Nephron progenitor cell (in vitro differentiated cells): Measurements from ENCODE around the gene SLC66A2.

ENCODE experiments used
- DNase-seq: peaks from one replicate; pipeline ENCODE4 v3.0.0; 2021
- H3K27ac Mint-ChIP-seq: 2 replicates; pipeline ENCODE4 v1.8.0; 2021; ENCODE audit warnings: mild to moderate bottlenecking, moderate library complexity, mixed read lengths
- H3K27me3 Mint-ChIP-seq: 2 replicates; pipeline ENCODE4 v1.8.0; 2021; ENCODE audit warnings: mild to moderate bottlenecking, low read depth, mixed read lengths; ENCODE audit not compliant: poor library complexity
- H3K36me3 Mint-ChIP-seq: 2 replicates; pipeline ENCODE4 v1.8.0; 2021; ENCODE audit warnings: low read depth, mixed read lengths
- H3K4me1 Mint-ChIP-seq: 2 replicates; pipeline ENCODE4 v1.8.0; 2021; ENCODE audit warnings: mixed read lengths
- H3K4me3 Mint-ChIP-seq: 2 replicates; pipeline ENCODE4 v1.8.0; 2021; ENCODE audit warnings: mild to moderate bottlenecking, moderate library complexity, mixed read lengths
- H3K9me3 Mint-ChIP-seq: 2 replicates; pipeline ENCODE4 v1.8.0; 2021; ENCODE audit warnings: mild to moderate bottlenecking, moderate library complexity, mixed read lengths
- TF ChIP-seq, protein P1 (sequence below): fragments of 200-600 bp; sonication (generic); IDR thresholded peaks from 2 replicates; pipeline ENCODE4 v1.5.0; 2021; ENCODE audit warnings: antibody characterized with exemption

SLC66A2 gene

DNA sequence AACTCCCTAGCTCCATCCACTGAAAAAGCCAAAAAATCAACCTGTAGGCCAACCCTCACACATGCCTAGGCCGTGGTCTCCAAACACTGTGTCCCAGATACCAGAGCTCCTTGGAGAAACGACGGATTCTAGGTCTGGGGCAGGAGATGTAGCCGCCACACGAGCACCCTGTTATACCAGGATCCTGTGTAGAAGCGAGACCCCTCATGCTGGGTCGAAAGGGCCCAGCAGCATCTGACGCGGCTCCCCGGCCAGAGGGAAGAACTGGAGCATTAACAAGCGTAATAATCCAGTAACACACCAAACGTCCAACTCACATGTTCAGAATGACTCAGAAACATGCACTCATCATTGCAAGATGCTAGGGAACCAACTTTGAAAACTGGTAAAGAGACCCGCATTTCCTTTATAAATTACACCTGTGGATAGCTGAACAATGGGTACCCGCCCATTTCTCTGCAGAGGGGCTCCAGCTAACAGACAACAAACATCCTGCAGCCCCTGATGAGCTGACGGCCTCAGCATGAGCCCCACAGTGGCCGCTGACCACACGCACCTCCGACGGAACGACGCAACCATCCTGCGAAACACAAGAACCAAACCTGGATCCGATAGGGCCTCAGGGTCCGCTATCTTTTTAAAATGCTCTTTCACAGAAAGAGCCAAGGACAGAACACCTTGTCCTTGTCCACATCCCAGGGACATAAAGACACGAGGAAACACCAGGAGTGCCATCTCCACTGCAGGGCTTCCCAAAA lies 14.2 kb downstream of the SLC66A2 start:
- TF ChIP-seq, protein P1, sequence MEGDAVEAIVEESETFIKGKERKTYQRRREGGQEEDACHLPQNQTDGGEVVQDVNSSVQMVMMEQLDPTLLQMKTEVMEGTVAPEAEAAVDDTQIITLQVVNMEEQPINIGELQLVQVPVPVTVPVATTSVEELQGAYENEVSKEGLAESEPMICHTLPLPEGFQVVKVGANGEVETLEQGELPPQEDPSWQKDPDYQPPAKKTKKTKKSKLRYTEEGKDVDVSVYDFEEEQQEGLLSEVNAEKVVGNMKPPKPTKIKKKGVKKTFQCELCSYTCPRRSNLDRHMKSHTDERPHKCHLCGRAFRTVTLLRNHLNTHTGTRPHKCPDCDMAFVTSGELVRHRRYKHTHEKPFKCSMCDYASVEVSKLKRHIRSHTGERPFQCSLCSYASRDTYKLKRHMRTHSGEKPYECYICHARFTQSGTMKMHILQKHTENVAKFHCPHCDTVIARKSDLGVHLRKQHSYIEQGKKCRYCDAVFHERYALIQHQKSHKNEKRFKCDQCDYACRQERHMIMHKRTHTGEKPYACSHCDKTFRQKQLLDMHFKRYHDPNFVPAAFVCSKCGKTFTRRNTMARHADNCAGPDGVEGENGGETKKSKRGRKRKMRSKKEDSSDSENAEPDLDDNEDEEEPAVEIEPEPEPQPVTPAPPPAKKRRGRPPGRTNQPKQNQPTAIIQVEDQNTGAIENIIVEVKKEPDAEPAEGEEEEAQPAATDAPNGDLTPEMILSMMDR, result no peak
- no peak for DNase-seq
- Mint-ChIP-seq H3K4me1 (peaks cover 12% of the 10 kb centered on the region), H3K4me3 (no peak overlapping the region), H3K27ac (no peak overlapping the region), H3K36me3 (peaks cover 86% of the 10 kb centered on the region), H3K9me3 (peaks cover 53% of the 10 kb centered on the region), H3K27me3 (no peaks in the 10 kb centered on the region)

DNA sequence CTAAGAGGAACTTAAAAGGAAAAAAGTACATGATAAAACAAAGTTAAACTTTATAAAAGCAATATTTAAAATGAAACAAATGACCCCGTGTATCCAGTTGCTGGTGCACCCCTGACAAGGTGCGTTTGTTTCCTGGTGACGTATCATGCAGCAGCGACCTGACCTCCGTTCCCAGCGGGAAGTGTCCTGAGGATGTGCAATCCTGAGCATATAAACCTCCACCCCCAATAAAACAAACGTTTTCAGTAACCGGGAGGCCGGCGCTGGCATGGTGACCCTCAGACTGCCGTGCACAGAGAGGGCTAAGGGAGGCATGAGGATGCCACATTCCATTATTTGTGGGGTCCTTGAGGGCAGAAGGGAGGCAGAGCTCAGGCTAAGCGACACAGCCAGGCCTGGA lies 14.8 kb downstream of the SLC66A2 start:
- DNase-seq, result no peak
- peaks cover 86% of the 10 kb centered on the region for H3K36me3 Mint-ChIP-seq

DNA sequence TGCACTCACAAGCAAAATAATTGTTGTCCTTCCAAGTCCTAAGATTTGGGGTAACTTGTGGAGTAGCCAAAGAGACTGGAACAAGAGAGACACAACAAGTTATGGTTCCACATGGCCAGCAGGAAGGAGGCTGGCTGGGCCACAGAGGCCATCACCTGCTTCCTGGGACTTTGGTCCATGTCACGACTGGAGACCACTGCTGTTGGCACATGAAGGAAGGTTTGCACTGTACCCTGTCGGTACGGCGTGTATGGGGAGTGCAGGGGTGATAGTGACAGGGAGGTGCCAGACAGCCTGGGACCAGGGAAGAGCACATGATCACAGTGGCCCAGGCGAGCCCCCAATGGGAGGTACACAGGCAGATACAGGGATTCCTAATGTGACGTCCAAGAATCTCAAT lies 15.5 kb downstream of the SLC66A2 start:
- TF ChIP-seq, protein P1, result no peak
- H3K4me3 Mint-ChIP-seq, result no peak overlapping the region
- H3K36me3 Mint-ChIP-seq, result peaks cover 94% of the 10 kb centered on the region
- H3K27me3 Mint-ChIP-seq, result no peaks in the 10 kb centered on the region
- peaks cover 66% of the 10 kb centered on the region for H3K9me3 Mint-ChIP-seq
- H3K27ac Mint-ChIP-seq, result no peak overlapping the region
- no peak for DNase-seq
- peaks cover 12% of the 10 kb centered on the region for H3K4me1 Mint-ChIP-seq

More for the DNA sequence above, 14.8 kb downstream of the SLC66A2 start:
- Mint-ChIP-seq H3K27me3 (no peaks in the 10 kb centered on the region), H3K9me3 (peaks cover 58% of the 10 kb centered on the region), H3K4me3 (no peak overlapping the region), H3K27ac (no peak overlapping the region), H3K4me1 (peaks cover 12% of the 10 kb centered on the region)
- TF ChIP-seq, protein P1, result no peak

DNA sequence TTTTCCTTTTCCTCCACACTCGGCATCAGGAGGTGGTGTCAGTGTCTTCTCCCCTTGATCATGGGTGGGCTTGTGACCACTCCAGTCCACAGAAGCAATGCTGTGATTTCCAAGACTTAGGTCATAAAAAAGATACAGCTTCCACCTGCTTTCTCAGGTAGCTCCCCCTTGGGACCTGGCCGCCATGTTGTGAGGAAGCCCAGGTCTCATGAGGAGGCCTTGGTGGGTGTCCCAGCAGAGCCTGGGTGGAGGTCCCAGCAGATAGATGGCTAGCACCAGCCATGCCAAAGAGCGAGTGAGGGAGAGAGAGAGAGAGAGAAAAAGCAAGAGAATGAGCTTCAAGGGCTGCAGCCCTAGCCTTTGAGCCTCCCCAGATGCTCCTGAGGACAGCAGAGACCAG lies 16.0 kb downstream of the SLC66A2 start:
- Mint-ChIP-seq H3K4me3 (no peak overlapping the region), H3K9me3 (peaks cover 70% of the 10 kb centered on the region), H3K27ac (no peak overlapping the region), H3K27me3 (no peaks in the 10 kb centered on the region), H3K4me1 (peaks cover 12% of the 10 kb centered on the region), H3K36me3 (peaks cover 96% of the 10 kb centered on the region)
- TF ChIP-seq, protein P1, result no peak
- no peak for DNase-seq

DNA sequence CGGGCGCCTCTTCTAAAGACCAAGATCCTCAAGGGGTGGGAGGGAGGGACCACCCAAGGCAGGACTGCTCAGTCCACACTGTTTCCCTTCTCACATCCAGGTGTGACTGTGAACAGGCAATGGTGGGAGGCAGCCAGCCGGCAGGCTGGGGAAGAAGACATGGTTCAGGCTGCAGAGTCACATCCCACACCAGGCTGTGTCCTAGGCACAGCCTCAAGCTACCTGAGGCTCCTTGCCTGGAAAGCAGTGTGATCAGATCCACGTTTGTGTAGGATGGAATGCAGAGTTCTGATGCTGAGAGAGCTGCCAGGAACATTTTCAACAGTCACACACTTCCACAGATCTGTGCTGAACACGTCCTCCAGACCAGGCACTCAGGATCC lies 16.4 kb downstream of the SLC66A2 start:
- TF ChIP-seq, protein P1, result no peak
- H3K27me3 Mint-ChIP-seq, result no peaks in the 10 kb centered on the region
- peaks cover 12% of the 10 kb centered on the region for H3K4me1 Mint-ChIP-seq
- H3K36me3 Mint-ChIP-seq, result peaks cover 96% of the 10 kb centered on the region
- DNase-seq, result no peak
- H3K4me3 Mint-ChIP-seq, result no peak overlapping the region
- H3K27ac Mint-ChIP-seq, result no peak overlapping the region
- H3K9me3 Mint-ChIP-seq, result peaks cover 74% of the 10 kb centered on the region
